Sigmoid colon (tissue), 4 donors: Measurements from ENCODE around the gene PCLO.

Source experiments
- CTCF ChIP-seq, 4 experiments: fragments of 450-650 bp in 3 of 4; fragments of 200-600 bp in 1 of 4; IDR thresholded peaks; one replicate each; pipeline ENCODE4 v1.5.1; 2016 to 2019; ENCODE audit warnings: antibody characterized with exemption in 4 of 4, mild to moderate bottlenecking in 3 of 4, moderate library complexity in 2 of 4
- EP300 ChIP-seq, 4 donors: sonication (generic); formaldehyde crosslinking; IDR thresholded peaks; one replicate each; pipeline ENCODE4 v1.6.1; 2017; ENCODE audit warnings: antibody characterized with exemption in 4 of 4
- POLR2A ChIP-seq, 2 donors: fragments of 450-650 bp; IDR thresholded peaks; one replicate each; pipeline ENCODE4 v1.6.1; 2016; ENCODE audit warnings: antibody characterized with exemption in 2 of 2, mild to moderate bottlenecking in 2 of 2, moderate library complexity in 2 of 2
- POLR2AphosphoS5 ChIP-seq, 4 donors: sonication (generic); formaldehyde crosslinking; IDR thresholded peaks; one replicate each; pipeline ENCODE4 v1.6.1; 2017; ENCODE audit warnings: antibody characterized with exemption in 4 of 4

GRCh38 chr7:83015916-83016315, 146.8 kb downstream of the PCLO start:
- TF ChIP-seq POLR2A (IDR thresholded peaks at IDR 0.05) (no peak), CTCF (IDR thresholded peaks at IDR 0.05) (no peak), POLR2AphosphoS5 (IDR thresholded peaks at IDR 0.05) (no peak), EP300 (IDR thresholded peaks at IDR 0.05) (no peak)
